ENCODE measurements around the gene CLDN2. TPM values are rescaled to one million over a fixed set of nuclear protein-coding genes. Genes with fewer than 3 reads are reported as not detected.
A peak's percentile ranks its signal among the peaks of the same experiment; 100 is the strongest.

The CLDN2 gene
- total and polyA plus RNA-seq, 4 donors, result 0.37 to 25.5 (median 20.7) TPM

- TF ChIP-seq REST (IDR thresholded peaks at IDR 0.05), result no peak
- peak; percentile 62 for TF ChIP-seq ZBTB33 (IDR thresholded peaks at IDR 0.05)
These were observed 7.5 kb downstream of the CLDN2 start (continued) for GRCh38 chrX:106927700-106928099.

- Histone ChIP-seq H3K27ac (ENCODE audit: low read depth in 1 of 2, low read length in 2 of 2) (peak overlapping the region; percentile 75 to 79), H3K4me3 (ENCODE audit: low read depth in 1 of 3, low read length in 3 of 3) (peak overlapping the region in 2 of 3 donors; percentile 37 to 68), H3K36me3 (ENCODE audit: control insufficient read depth in 4 of 4, insufficient read depth in 3 of 4, low read depth in 1 of 4, low read length in 3 of 4) (no peaks in the 10 kb centered on the region), H3K9me3 (ENCODE audit: control insufficient read depth in 4 of 4, low read length in 3 of 4) (no peaks in the 10 kb centered on the region), H3K4me1 (ENCODE audit: control insufficient read depth in 4 of 4, insufficient read depth in 4 of 4, low read length in 3 of 4) (peaks cover 3 to 38% (median 25%) of the 10 kb centered on the region in 4 donors), H3K9ac (ENCODE audit: low read depth in 1 of 2, low read length in 2 of 2) (peak overlapping the region in 1 of 2 donors; percentile 71), H3K27me3 (ENCODE audit: control insufficient read depth in 4 of 4, insufficient read depth in 4 of 4, low read length in 3 of 4) (no peaks in the 10 kb centered on the region)
- no peak for TF ChIP-seq EGR1 (IDR thresholded peaks at IDR 0.05; ENCODE audit: low read depth in 2 of 2)
- no peak for TF ChIP-seq ATF3 (IDR thresholded peaks at IDR 0.05)
- TF ChIP-seq FOXA1 (IDR thresholded peaks at IDR 0.05), result no peak
- no peak for TF ChIP-seq GABPA (IDR thresholded peaks at IDR 0.05 in 1 of 2, conservative IDR thresholded peaks at IDR 0.05 in 1 of 2)
- TF ChIP-seq CTCF (IDR thresholded peaks at IDR 0.05; ENCODE audit: low read depth, low read length, missing input control), result no peak
- TF ChIP-seq HNF4A (conservative IDR thresholded peaks at IDR 0.05), result no peak
- no peak for TF ChIP-seq YY1 (IDR thresholded peaks at IDR 0.05)
- no peak for TF ChIP-seq HNF4G (IDR thresholded peaks at IDR 0.05)
- no peak for TF ChIP-seq REST (IDR thresholded peaks at IDR 0.05)
- no peak for TF ChIP-seq NR2F2 (IDR thresholded peaks at IDR 0.05)
- TF ChIP-seq RAD21 (IDR thresholded peaks at IDR 0.05), result no peak
- no peak for TF ChIP-seq TAF1 (conservative IDR thresholded peaks at IDR 0.05)
- TF ChIP-seq JUND (IDR thresholded peaks at IDR 0.05), result no peak
- TF ChIP-seq FOXA2 (IDR thresholded peaks at IDR 0.05), result no peak
- no peak for TF ChIP-seq RXRA (IDR thresholded peaks at IDR 0.05)
- TF ChIP-seq MAX (IDR thresholded peaks at IDR 0.05), result no peak
- no peak for TF ChIP-seq ZBTB33 (IDR thresholded peaks at IDR 0.05)
- no peak for TF ChIP-seq SP1 (IDR thresholded peaks at IDR 0.05)
- DNase-seq (ENCODE audit: low spot score), result no peak
- WGBS, result 70% methylated on average over 4 of the region's 4 CpGs
These were observed 8.0 kb downstream of the CLDN2 start for GRCh38 chrX:106928227-106928626.

Data from liver (tissue), 9 donors.